A549 (cell line): ENCODE data around the gene MLLT10. TPM values are rescaled to one million over a fixed set of nuclear protein-coding genes. Genes with fewer than 3 reads are reported as not detected.

Experiments
- ATAC-seq, 2 experiments: fragments of 200-7000 bp in 1 of 2; fragments of >200 bp in 1 of 2; cut with Nextera tagmentation in 1 of 2; cut with Tn5 transposase in 1 of 2; 3 replicates each; pipeline versions ENCODE4 v1.8.0 to v1.9.1; 2018 to 2020; ENCODE audit warnings: mild to moderate bottlenecking in 1 of 2, moderate library complexity in 1 of 2
- CTCF ChIA-PET: fragments of 300-600 bp; sonication (Branson Sonifier 250); formaldehyde crosslinking; extraction: SDS; loops from one replicate; lab custom pipeline; 2021; ENCODE audit warnings: antibody characterized with exemption, inconsistent platforms; lab: Yijun Ruan, JAX
- POLR2A ChIA-PET: fragments of 350-600 bp; formaldehyde crosslinking; extraction: SDS; loops from one replicate; lab custom pipeline; 2021; ENCODE audit warnings: antibody characterized with exemption, inconsistent platforms; lab: Yijun Ruan, JAX
- DNase-seq, 2 experiments: peaks; one replicate each; pipeline versions ENCODE4 v3.0.0 to v3.0.0-alpha.2; 2011 to 2016; ENCODE audit warnings: low read depth in 1 of 2, low spot score in 1 of 2
- FAIRE-seq: peaks from 2 replicates; lab custom pipeline; 2011; peaks lifted over from hg19 to GRCh38; lab: Jason Lieb, UNC
- H3K27ac ChIP-seq, 2 experiments: fragments of >200 bp; sonication (Bioruptor Twin); formaldehyde crosslinking; 3 replicates each; pipeline ENCODE4 v1.5.1; 2016 to 2017
- H3K4me1 ChIP-seq: fragments of >200 bp; sonication (Bioruptor Twin); formaldehyde crosslinking; 3 replicates; pipeline ENCODE4 v1.6.1; 2016
- H3K4me2 ChIP-seq: fragments of >200 bp; sonication (Bioruptor Twin); formaldehyde crosslinking; 3 replicates; pipeline ENCODE4 v1.6.1; 2016
- H3K4me3 ChIP-seq: fragments of >200 bp; sonication (Bioruptor Twin); formaldehyde crosslinking; 3 replicates; pipeline ENCODE4 v1.5.1; 2016
- H3K9me3 ChIP-seq: fragments of >200 bp; sonication (Bioruptor Twin); formaldehyde crosslinking; 3 replicates; pipeline ENCODE4 v1.6.1; 2016
- BCL3 ChIP-seq: fragments of >200 bp; sonication (Bioruptor Twin); formaldehyde crosslinking; IDR thresholded peaks from 3 replicates; pipeline ENCODE4 v1.6.1; 2016
- CBX2 ChIP-seq: fragments of 200-600 bp; sonication (generic); IDR thresholded peaks from 2 replicates; pipeline ENCODE4 v1.6.1; 2016; ENCODE audit warnings: low read depth, mild to moderate bottlenecking, borderline replicate concordance
- CEBPB ChIP-seq, 2 experiments: fragments of >200 bp in 1 of 2; sonication (Bioruptor Twin) in 1 of 2; formaldehyde crosslinking in 1 of 2; IDR thresholded peaks; 2 replicates each; pipeline ENCODE4 v1.6.1; 2012 to 2016
- E2F6 ChIP-seq: IDR thresholded peaks from 2 replicates; pipeline ENCODE4 v1.6.1; 2012; ENCODE audit warnings: low read depth, borderline replicate concordance
- EHMT2 ChIP-seq: fragments of 200-600 bp; sonication (generic); IDR thresholded peaks from 2 replicates; pipeline ENCODE4 v1.6.1; 2016; ENCODE audit warnings: antibody characterized with exemption, low read depth, mild to moderate bottlenecking, moderate library complexity
- ESRRA ChIP-seq: fragments of 150-350 bp; IDR thresholded peaks from 2 replicates; pipeline ENCODE4 v1.6.1; 2014; ENCODE audit warnings: mild to moderate bottlenecking, low read length, borderline replicate concordance
- FOXS1 ChIP-seq: fragments of 250-450 bp; sonication (Bioruptor Pico); IDR thresholded peaks from 2 replicates; pipeline ENCODE4 v1.5.0; 2020; ENCODE audit warnings: mild to moderate bottlenecking, moderate library complexity
- HOXB5 ChIP-seq: fragments of 250-450 bp; sonication (Bioruptor Pico); IDR thresholded peaks from 2 replicates; pipeline ENCODE4 v1.5.0; 2020; ENCODE audit warnings: mild to moderate bottlenecking, moderate library complexity
- JUNB ChIP-seq: fragments of >200 bp; sonication (Bioruptor Twin); formaldehyde crosslinking; IDR thresholded peaks from 2 replicates; pipeline ENCODE4 v1.6.1; 2016
- MAFK ChIP-seq: fragments of 450-650 bp; IDR thresholded peaks from 2 replicates; pipeline ENCODE4 v1.6.1; 2014; ENCODE audit not compliant: partially characterized antibody
- MAZ ChIP-seq: fragments of 150-350 bp; IDR thresholded peaks from 2 replicates; pipeline ENCODE4 v1.6.1; 2014; ENCODE audit warnings: antibody characterized with exemption, low read depth, low read length, borderline replicate concordance
- MYC ChIP-seq: IDR thresholded peaks from 2 replicates; pipeline ENCODE4 v1.6.1; 2012; ENCODE audit warnings: mild to moderate bottlenecking, inconsistent platforms, low read length, improper control_type of control experiment, borderline replicate concordance
- NFE2L2 ChIP-seq: fragments of 150-350 bp; conservative IDR thresholded peaks from 2 replicates; pipeline ENCODE4 v1.6.1; 2014; ENCODE audit warnings: low read length
- NPAS2 ChIP-seq: fragments of 250-450 bp; sonication (Bioruptor Pico); IDR thresholded peaks from 2 replicates; pipeline ENCODE4 v1.8.0; 2022; ENCODE audit warnings: mild to moderate bottlenecking, moderate library complexity, borderline replicate concordance
- POLR2A ChIP-seq: IDR thresholded peaks from 2 replicates; pipeline ENCODE4 v1.6.1; 2012; ENCODE audit warnings: mild to moderate bottlenecking, low read length
- POLR2AphosphoS2 ChIP-seq: conservative IDR thresholded peaks from 2 replicates; pipeline ENCODE4 v1.6.1; 2012; ENCODE audit warnings: low read length, improper control_type of control experiment, inconsistent platforms
- RAD21 ChIP-seq, 2 experiments: fragments of >200 bp in 1 of 2; sonication (Bioruptor Twin) in 1 of 2; formaldehyde crosslinking in 1 of 2; IDR thresholded peaks in 1 of 2; conservative IDR thresholded peaks in 1 of 2; 2 replicates in 1 of 2; 3 replicates in 1 of 2; pipeline ENCODE4 v1.6.1; 2012 to 2018; ENCODE audit warnings: inconsistent platforms in 1 of 2
- RFX5 ChIP-seq: fragments of 450-650 bp; IDR thresholded peaks from 2 replicates; pipeline ENCODE4 v1.7.1; 2014; ENCODE audit warnings: antibody characterized with exemption, mild to moderate bottlenecking, moderate library complexity
- TP53 ChIP-seq: fragments of 250-450 bp; sonication (Bioruptor Pico); IDR thresholded peaks from 2 replicates; pipeline ENCODE4 v1.5.0; 2021; ENCODE audit warnings: mild to moderate bottlenecking, moderate library complexity
- USF2 ChIP-seq: fragments of 450-650 bp; IDR thresholded peaks from 2 replicates; pipeline ENCODE4 v1.6.1; 2014; ENCODE audit warnings: antibody characterized with exemption
- ZNF302 ChIP-seq: fragments of 250-450 bp; sonication (Bioruptor Pico); IDR thresholded peaks from 2 replicates; pipeline ENCODE4 v1.9.0; 2021; ENCODE audit warnings: inconsistent platforms, mild to moderate bottlenecking, moderate library complexity
- WGBS: methylation state at CpG from one replicate; pipeline ENCODE4 v1.1.6; 2017; ENCODE audit errors: missing lambda C conversion rate; 5-methylcytosine and 5-hydroxymethylcytosine counted together
- polyA plus RNA-seq, 4 experiments: library from polyadenylated mRNA; depleted of rRNA in 3 of 4; stranded (reverse); fragments of >200 nt; fragmentation: RNase III in 1 of 4; extraction: RNeasy Plus Mini Kit Qiagen cat#74134 plus additional on column Dnase treatment in 1 of 4; gene quantifications; 2 replicates in 3 of 4; 3 replicates in 1 of 4; pipeline ENCODE4 v1.2.3, GENCODE V29; 2011 to 2017
- TF ChIP-seq, protein P1 (sequence below): fragments of >200 bp; sonication (Bioruptor Twin); formaldehyde crosslinking; IDR thresholded peaks from 3 replicates; pipeline ENCODE4 v1.5.1; 2016

Gene MLLT10
- polyA plus RNA-seq, 2 of the 4 experiments (the other 2 are of a cell fraction) = 41.7 to 54.1 TPM

- 69% methylated on average over 4 of the region's 4 CpGs for WGBS
- ChIA-PET POLR2A (interaction anchor here (0.6 to 1.0 kb wide), 2 partner anchors 8 to 12 kb away, joined by 3 read pairs; partner anchors contain the start of gene MLLT10), CTCF (interaction anchor here (1.5 to 3.5 kb wide), 2 partner anchors 25 to 210 kb away, joined by 4 to 20 read pairs; no protein-coding TSS in a partner anchor)
- Histone ChIP-seq H3K27ac (no peak overlapping the region), H3K4me1 (peaks cover 41% of the 10 kb centered on the region), H3K4me3 (no peak overlapping the region), H3K9me3 (no peaks in the 10 kb centered on the region), H3K4me2 (no peak overlapping the region; the same call in 2 of the 3 replicates)
- no peak for TF ChIP-seq POLR2A
- no peak for TF ChIP-seq FOXS1
- no peak for TF ChIP-seq RFX5
- TF ChIP-seq CBX2 = no peak
- no peak for TF ChIP-seq NPAS2 (CRISPR knock-in tag)
- TF ChIP-seq E2F6 = no peak
- no peak for TF ChIP-seq TP53 (CRISPR knock-in tag)
- TF ChIP-seq MAFK = no peak
- no peak for TF ChIP-seq EHMT2
- TF ChIP-seq JUNB = no peak
- no peak for TF ChIP-seq BCL3
- no peak for TF ChIP-seq POLR2AphosphoS2
- TF ChIP-seq USF2 = no peak
- no peak for TF ChIP-seq NFE2L2
- TF ChIP-seq HOXB5 (CRISPR knock-in tag) = no peak
- TF ChIP-seq, protein P1, sequence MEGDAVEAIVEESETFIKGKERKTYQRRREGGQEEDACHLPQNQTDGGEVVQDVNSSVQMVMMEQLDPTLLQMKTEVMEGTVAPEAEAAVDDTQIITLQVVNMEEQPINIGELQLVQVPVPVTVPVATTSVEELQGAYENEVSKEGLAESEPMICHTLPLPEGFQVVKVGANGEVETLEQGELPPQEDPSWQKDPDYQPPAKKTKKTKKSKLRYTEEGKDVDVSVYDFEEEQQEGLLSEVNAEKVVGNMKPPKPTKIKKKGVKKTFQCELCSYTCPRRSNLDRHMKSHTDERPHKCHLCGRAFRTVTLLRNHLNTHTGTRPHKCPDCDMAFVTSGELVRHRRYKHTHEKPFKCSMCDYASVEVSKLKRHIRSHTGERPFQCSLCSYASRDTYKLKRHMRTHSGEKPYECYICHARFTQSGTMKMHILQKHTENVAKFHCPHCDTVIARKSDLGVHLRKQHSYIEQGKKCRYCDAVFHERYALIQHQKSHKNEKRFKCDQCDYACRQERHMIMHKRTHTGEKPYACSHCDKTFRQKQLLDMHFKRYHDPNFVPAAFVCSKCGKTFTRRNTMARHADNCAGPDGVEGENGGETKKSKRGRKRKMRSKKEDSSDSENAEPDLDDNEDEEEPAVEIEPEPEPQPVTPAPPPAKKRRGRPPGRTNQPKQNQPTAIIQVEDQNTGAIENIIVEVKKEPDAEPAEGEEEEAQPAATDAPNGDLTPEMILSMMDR = no peak
- TF ChIP-seq ESRRA = no peak
- no peak for TF ChIP-seq CEBPB (IDR thresholded peaks at IDR 0.05)
- TF ChIP-seq MYC = no peak
- TF ChIP-seq MAZ = no peak
- FAIRE-seq = no peak
- no peak for DNase-seq
- no peak for ATAC-seq
Measured at GRCh38 chr10:21521751-21522533, 12.1 kb upstream of the MLLT10 start.

GRCh38 chr10:21522631-21523406 lies 11.2 kb upstream of the MLLT10 start:
- Histone ChIP-seq H3K27ac (peak overlapping the region in 1 of 2 experiments; percentile 99; a peak in 3 of 6 replicates), H3K4me1 (peaks cover 41% of the 10 kb centered on the region), H3K9me3 (no peaks in the 10 kb centered on the region), H3K4me2 (peak overlapping the region; percentile 83; the same call in 1 of the 3 replicates), H3K4me3 (no peak overlapping the region)
- peak in 1 of 2 experiments; percentile 35 for DNase-seq
- 80% methylated on average over 1 of the region's 1 CpG for WGBS
- no peak for FAIRE-seq
- ChIA-PET CTCF (interaction anchor here (1.3 to 3.5 kb wide), 4 partner anchors 26 to 209 kb away, joined by 4 to 20 read pairs (median 4); no protein-coding TSS in a partner anchor), POLR2A (interaction anchor here (0.6 kb wide), 1 partner anchor 9 kb away, joined by 3 read pairs; no protein-coding TSS in a partner anchor)
- ATAC-seq = no peak
- no peak for TF ChIP-seq ZNF302 (CRISPR knock-in tag)
- 0 out of 5 replicates have a peak, but pooled peaks of 1 of the 2 experiments have one; percentile 12 for TF ChIP-seq RAD21 (conservative IDR thresholded peaks at IDR 0.05 in 1 of 2, IDR thresholded peaks at IDR 0.05 in 1 of 2)
